HK-2 (cell line): Measurements from ENCODE around the gene MDH1B.
"Not testable (repeated sequence)": the region's sequence is repeated elsewhere in the genome, so short reads cannot be mapped to it uniquely, and the experiment has no call there.

Source experiments
- DNase-seq: peaks from one replicate; pipeline ENCODE4 v3.0.0-alpha.2; 2018; ENCODE audit not compliant: unreplicated experiment

MDH1B gene

GRCh38 chr2:206765242-206766056 is at the start of gene MDH1B, which contains the start of gene FASTKD2:
MDH1B (minus strand) TSS chr2:206765328; CDS start chr2:206765271, 57 bp downstream.
FASTKD2 (plus strand) TSS chr2:206765606; CDS start chr2:206766694, 1,088 bp downstream.
- peak; percentile 92 for DNase-seq

DNA sequence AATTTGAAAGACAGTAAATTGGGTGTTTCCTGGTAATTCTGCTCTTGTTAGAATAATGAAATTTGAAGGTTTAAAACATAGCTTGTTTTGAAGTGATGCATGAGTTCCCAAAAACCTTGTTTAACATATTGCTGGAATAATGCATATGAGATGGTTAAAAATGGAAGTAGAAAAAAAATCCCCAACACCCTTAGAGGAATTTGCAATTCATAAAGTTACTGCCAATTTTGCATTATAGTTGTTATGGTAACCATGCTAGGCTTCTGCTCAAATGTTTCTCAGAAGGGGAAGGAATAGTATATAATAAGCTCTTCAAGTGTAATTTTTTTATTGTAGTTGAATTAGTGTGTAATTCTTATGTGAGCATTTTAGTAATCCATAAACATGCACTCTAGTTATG is 49.4 kb upstream of the MDH1B start:
- no peak for DNase-seq

GRCh38 chr2:206812471-206812870 is 47.3 kb upstream of the MDH1B start:
- DNase-seq: not testable (repeated sequence)

- DNase-seq: not testable (repeated sequence)
Measured at GRCh38 chr2:206807624-206808023, 42.5 kb upstream of the MDH1B start.

DNA sequence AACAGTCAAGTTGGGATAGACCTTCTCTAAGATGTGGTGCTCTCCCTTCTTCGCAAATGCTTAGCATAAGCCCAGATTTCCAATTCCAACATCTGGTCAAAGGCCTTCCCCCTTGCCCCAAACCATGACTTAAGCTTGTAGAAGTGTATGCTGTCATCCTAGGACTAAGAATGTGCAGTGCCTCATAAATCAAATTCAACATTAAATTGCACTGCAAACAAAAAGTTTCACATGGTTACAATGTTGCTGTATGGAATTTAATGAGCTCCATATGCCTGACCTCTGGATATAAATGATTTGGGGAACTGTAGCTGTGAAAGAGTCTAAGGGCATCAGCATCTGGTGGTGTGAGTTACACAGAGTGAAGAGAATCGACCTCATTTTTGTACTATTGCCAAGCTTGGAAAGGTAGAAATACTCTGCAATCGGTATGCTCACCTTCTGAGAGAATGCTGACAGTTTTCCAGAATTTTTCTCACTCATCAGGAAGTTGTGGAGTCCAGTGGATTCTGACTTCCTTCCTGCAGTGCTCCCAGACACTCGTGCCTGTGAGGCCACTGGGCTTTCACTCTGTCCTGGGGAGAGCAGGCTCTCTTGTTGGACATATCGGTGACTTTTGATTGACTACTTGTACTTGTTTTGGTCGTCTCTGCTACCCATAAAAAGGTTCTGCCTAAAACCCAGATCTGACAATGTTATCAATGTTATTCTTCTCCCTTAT is 40.9 kb upstream of the MDH1B start:
- no peak for DNase-seq

DNA sequence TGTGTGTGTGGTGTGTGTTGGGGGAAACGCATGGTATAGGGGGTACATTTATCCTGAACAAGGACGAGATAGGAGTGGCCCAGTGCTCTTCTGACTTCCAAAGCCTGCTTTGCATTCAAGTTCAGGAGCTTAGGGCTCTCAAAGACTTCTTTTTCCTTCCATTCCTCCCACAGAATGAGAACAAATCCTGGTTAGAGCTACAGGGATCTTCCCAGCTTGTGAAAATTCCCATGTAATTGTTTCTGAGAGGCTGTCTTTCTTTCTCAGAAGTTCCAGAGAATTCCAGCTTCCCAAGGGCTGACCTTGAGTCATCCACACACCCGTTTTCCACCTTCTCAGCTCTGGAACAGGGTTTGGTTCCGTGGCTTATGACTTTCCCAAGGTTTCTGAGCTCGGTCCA is 39.2 kb upstream of the MDH1B start:
- DNase-seq: no peak

- no peak for DNase-seq
Measured at GRCh38 chr2:206802654-206803514, 37.8 kb upstream of the MDH1B start.

GRCh38 chr2:206801418-206802189 is 36.5 kb upstream of the MDH1B start:
- no peak for DNase-seq

DNA sequence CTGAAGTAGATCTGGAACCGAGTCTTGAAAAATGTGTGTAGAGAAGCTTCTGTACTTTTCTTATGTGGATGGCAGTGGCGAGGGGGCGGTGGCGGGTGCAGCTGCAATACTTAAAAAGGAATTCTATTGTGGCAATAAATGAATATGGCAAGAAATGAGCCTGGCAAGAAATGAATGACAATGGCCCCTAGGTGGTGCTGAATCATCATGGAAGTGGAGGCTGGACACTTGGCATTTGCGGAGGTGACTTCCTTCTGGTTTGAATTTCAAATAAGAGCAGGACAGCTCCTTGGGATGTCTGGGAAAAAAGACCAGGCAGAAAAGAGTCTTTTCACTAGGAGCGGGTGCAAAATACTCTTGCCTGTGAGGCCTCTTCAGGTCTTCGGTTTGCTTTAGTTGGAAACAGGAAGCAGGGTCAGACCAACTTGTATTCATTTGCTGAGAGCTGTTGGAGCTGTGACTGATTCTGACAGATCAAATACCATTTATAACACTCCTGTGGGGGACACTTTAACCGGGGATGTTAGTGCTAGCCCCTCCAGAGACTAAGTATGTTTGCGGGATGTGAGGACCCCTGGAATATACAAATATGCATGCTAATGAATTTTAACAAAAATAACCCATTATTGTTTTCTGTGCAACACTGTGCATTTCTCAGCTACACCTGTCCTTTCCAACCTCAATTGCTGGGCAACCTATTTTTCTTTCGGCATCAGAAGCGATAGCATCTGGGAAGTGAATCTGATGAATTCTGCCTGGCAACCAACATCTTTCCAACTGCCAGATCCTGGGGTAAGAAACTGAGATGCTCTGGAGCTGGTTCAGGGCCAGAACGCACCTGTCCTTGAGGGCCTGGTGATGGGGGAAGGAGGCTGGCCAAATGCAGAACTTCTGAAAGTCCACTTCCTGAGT is 35.6 kb upstream of the MDH1B start:
- peak; percentile 53 for DNase-seq

- DNase-seq: no peak
Measured at GRCh38 chr2:206799083-206799482, 34.0 kb upstream of the MDH1B start.

- DNase-seq: no peak
Measured at GRCh38 chr2:206798000-206798399, 32.9 kb upstream of the MDH1B start.

GRCh38 chr2:206797376-206797775 is 32.2 kb upstream of the MDH1B start:
- DNase-seq: no peak

GRCh38 chr2:206792645-206793044 is 27.5 kb upstream of the MDH1B start:
- DNase-seq: no peak

DNA sequence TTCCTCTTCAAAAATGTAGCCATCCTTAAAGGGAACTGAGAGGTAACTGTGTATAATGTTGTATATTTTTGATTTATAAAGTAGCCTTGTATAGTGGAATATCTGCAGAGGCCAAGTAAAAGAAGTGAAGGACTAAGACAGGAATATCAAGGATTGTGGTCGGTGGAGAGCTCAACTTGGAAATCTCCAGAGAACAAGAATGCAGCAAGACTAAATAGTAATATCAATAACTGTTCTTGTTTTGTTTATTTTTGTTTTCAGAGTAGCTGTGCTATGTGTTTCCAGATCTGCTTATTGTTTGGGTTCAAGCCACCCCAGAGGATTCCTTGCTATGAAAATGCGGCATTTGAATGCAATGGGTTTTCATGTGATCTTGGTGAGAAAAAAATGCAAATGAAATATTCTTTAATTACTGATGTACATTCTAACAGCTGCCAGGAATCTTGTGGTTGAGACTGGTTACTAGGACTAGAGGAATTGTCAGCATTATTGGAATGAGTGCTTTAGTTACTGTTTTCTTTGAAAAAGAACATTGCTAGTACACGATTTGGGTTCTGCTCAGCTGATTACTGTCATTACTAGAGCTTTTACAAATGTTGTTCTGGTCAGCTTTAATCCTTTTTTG is 25.3 kb upstream of the MDH1B start:
- no peak for DNase-seq

GRCh38 chr2:206784559-206785353 is 19.6 kb upstream of the MDH1B start:
- no peak for DNase-seq

GRCh38 chr2:206783718-206784117 is 18.6 kb upstream of the MDH1B start:
- no peak for DNase-seq

DNA sequence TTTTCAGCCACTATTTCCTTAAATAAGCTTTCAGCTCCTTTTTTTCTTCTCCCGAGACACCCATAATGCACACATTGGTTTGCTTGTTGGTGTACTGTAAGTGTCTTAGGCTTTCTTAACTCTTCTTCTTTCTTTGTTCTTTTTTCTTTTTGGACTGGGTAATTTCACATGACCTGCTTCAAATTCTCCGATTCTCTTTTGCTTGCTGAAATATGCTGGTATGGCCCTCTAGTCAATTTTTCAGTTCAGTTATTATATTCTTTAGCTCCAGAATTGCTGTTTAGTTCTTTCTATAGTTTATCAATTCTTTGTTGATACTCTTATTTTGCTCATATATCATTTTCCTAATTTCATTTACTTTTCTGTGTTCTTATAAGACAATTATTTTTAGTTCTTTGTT is 15.5 kb upstream of the MDH1B start:
- DNase-seq: no peak

DNA sequence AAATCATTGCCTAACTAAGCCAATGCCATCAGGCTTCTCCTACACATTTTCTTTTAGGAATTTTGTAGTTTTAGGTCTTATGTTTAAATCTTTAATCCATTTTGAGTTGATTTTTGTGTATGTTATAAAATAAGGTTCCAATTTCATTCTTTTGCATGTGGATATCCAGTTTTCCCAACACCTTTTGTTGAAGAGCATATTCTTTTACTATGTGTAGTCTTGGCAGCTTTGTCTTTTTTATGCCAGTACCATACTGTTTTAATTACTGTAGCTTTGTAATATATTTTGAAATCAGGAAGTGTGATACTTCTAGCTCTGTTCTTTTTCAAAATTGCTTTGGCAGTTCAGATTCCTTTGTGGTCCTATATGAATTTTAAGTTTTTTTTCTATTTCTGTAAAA is 11.3 kb upstream of the MDH1B start:
- no peak for DNase-seq

DNA sequence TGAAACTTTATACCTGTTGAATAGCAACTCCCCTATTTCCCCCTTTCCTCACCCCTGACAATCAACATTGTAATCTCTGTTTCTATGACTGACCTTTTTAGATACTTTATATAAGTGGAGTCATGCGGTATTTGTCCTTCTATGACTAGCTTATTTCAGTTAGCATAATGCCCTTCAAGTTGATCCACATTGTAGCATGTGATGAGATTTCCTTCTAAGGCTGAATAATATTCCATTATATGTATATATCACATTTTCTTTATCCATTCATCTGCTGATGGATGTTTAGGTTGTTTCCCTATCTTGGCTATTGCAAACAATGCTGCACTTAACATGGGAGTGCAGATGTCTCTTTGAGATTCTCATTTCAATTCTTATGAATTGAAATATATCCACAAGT is 9.7 kb upstream of the MDH1B start:
- no peak for DNase-seq
